ENCODE results near the gene CERKL.

DNA sequence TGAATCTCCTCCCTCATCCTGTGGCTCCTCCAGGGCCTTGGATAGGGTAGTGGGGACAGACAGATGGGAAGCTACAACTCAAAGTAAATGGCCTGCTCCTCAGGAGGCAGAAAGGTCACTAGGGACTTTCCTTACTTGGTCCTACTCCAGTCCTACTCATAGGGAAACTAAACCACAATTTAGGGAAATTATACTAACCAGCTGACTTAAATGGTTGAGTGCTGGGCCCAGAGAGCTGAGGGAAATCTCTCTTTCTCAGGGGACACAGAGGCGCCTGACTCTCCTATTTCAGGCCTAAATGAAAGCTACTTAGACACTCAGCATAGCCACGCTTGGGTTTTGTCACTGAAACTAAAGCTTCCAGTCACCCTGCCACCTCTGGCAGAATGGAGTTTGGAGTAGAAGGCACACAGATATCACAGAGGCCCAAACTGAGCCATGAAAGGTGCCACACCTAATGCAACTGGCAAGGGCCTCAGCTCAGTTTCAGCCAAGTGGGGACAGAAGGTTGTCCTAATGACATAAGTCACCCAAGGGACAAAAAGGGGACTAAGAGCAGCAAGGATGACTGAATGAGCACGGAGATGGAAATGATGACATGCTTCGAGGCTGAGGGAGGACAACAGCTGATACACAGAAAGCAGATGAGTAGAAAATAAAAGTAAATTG is 24.0 kb downstream of the CERKL start:
- TF ChIP-seq, protein P1, sequence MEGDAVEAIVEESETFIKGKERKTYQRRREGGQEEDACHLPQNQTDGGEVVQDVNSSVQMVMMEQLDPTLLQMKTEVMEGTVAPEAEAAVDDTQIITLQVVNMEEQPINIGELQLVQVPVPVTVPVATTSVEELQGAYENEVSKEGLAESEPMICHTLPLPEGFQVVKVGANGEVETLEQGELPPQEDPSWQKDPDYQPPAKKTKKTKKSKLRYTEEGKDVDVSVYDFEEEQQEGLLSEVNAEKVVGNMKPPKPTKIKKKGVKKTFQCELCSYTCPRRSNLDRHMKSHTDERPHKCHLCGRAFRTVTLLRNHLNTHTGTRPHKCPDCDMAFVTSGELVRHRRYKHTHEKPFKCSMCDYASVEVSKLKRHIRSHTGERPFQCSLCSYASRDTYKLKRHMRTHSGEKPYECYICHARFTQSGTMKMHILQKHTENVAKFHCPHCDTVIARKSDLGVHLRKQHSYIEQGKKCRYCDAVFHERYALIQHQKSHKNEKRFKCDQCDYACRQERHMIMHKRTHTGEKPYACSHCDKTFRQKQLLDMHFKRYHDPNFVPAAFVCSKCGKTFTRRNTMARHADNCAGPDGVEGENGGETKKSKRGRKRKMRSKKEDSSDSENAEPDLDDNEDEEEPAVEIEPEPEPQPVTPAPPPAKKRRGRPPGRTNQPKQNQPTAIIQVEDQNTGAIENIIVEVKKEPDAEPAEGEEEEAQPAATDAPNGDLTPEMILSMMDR (IDR thresholded peaks at IDR 0.05) = no peak
- TF ChIP-seq POLR2A (IDR thresholded peaks at IDR 0.05) = no peak
